Measurements from ENCODE around the gene XIST.
"Not testable (repeated sequence)": the region's sequence is repeated elsewhere in the genome, so short reads cannot be mapped to it uniquely, and the experiment has no call there.

The XIST gene

GRCh38 chrX:73852467-73852866 is at the start of gene XIST:
Gene XIST, minus strand, starts transcription at chrX:73852714.
- no peak for DNase-seq (ENCODE audit: low read depth)

- DNase-seq (ENCODE audit: low read depth) = not testable (repeated sequence)
Measured at GRCh38 chrX:73898315-73898714, 45.8 kb upstream of the XIST start.

- DNase-seq (ENCODE audit: low read depth) = not testable (repeated sequence)
Measured at GRCh38 chrX:73892515-73893090, 40.1 kb upstream of the XIST start.

GRCh38 chrX:73882260-73882659 is 29.7 kb upstream of the XIST start:
- not testable (repeated sequence) for DNase-seq (ENCODE audit: low read depth)

GRCh38 chrX:73877687-73878086 is 25.2 kb upstream of the XIST start:
- DNase-seq (ENCODE audit: low read depth) = no peak

- no peak for DNase-seq (ENCODE audit: low read depth)
Measured at GRCh38 chrX:73876911-73877310, 24.4 kb upstream of the XIST start.

- DNase-seq (ENCODE audit: low read depth) = no peak
Measured at GRCh38 chrX:73868916-73869315, 16.4 kb upstream of the XIST start.

- no peak for DNase-seq (ENCODE audit: low read depth)
Measured at GRCh38 chrX:73867144-73867543, 14.6 kb upstream of the XIST start.

- DNase-seq (ENCODE audit: low read depth) = no peak
Measured at GRCh38 chrX:73863852-73864251, 11.3 kb upstream of the XIST start.

GRCh38 chrX:73863268-73863667 is 10.8 kb upstream of the XIST start:
- DNase-seq (ENCODE audit: low read depth) = no peak

- DNase-seq (ENCODE audit: low read depth) = no peak
Measured at GRCh38 chrX:73859622-73860021, 7.1 kb upstream of the XIST start.

GRCh38 chrX:73855546-73855945 is 3.0 kb upstream of the XIST start:
- peak; percentile 30 for DNase-seq (ENCODE audit: low read depth)

- no peak for DNase-seq (ENCODE audit: low read depth)
Measured at GRCh38 chrX:73852022-73852421, 492 bp downstream of the XIST start.

GRCh38 chrX:73851014-73852009 is 1.2 kb downstream of the XIST start:
- DNase-seq (ENCODE audit: low read depth) = no peak

GRCh38 chrX:73850124-73851013 is 2.1 kb downstream of the XIST start:
- DNase-seq (ENCODE audit: low read depth) = no peak

- no peak for DNase-seq (ENCODE audit: low read depth)
Measured at GRCh38 chrX:73849073-73849472, 3.4 kb downstream of the XIST start.

GRCh38 chrX:73847991-73848390 is 4.5 kb downstream of the XIST start:
- DNase-seq (ENCODE audit: low read depth) = no peak

- DNase-seq (ENCODE audit: low read depth) = no peak
Measured at GRCh38 chrX:73847100-73847499, 5.4 kb downstream of the XIST start.

- no peak for DNase-seq (ENCODE audit: low read depth)
Measured at GRCh38 chrX:73842541-73843234, 9.8 kb downstream of the XIST start.

GRCh38 chrX:73841337-73841736 is 11.2 kb downstream of the XIST start:
- no peak for DNase-seq (ENCODE audit: low read depth)

GRCh38 chrX:73840120-73840924 is 12.2 kb downstream of the XIST start:
- DNase-seq (ENCODE audit: low read depth) = no peak

All from activated T-cell treated with anti-CD3 and anti-CD28 coated beads for 1 hour (primary cell).